H9 (cell line): ENCODE results near the gene DNM1. TPM values are rescaled to one million over a fixed set of nuclear protein-coding genes. Genes with fewer than 3 reads are reported as not detected.

Experiments used
- DNase-seq: peaks from one replicate; pipeline ENCODE4 v3.0.0-alpha.2; 2017
- H2AFZ ChIP-seq: one replicate; pipeline ENCODE4 v1.6.1; 2013; ENCODE audit warnings: mild to moderate bottlenecking, low read length, control low read depth, moderate library complexity
- H2AK5ac ChIP-seq: 2 replicates; pipeline ENCODE4 v1.6.1; 2013; ENCODE audit warnings: low read length, control low read depth, mixed read lengths; ENCODE audit not compliant: insufficient read length
- H2BK120ac ChIP-seq: one replicate; pipeline ENCODE4 v1.6.1; 2013; ENCODE audit warnings: low read depth, mild to moderate bottlenecking, low read length, control low read depth, inconsistent platforms; ENCODE audit not compliant: poor library complexity, severe bottlenecking
- H2BK12ac ChIP-seq: 2 replicates; pipeline ENCODE4 v1.6.1; 2013; ENCODE audit warnings: low read length, control low read depth, mixed read lengths, low read depth; ENCODE audit not compliant: insufficient read length
- H2BK15ac ChIP-seq: 2 replicates; pipeline ENCODE4 v1.6.1; 2013; ENCODE audit warnings: low read depth, low read length, control low read depth
- H2BK20ac ChIP-seq: one replicate; pipeline ENCODE4 v1.6.1; 2013; ENCODE audit warnings: low read depth, mild to moderate bottlenecking, low read length, control low read depth, inconsistent platforms; ENCODE audit not compliant: poor library complexity, severe bottlenecking
- H2BK5ac ChIP-seq: 2 replicates; pipeline ENCODE4 v1.6.1; 2013; ENCODE audit warnings: low read length, control low read depth, mixed read lengths; ENCODE audit not compliant: insufficient read length
- H3K14ac ChIP-seq: 2 replicates; pipeline ENCODE4 v1.6.1; 2013; ENCODE audit warnings: low read length, control low read depth; ENCODE audit not compliant: insufficient read depth
- H3K18ac ChIP-seq: 2 replicates; pipeline ENCODE4 v1.6.1; 2013; ENCODE audit warnings: low read depth, mild to moderate bottlenecking, mixed read lengths, low read length, control low read depth; ENCODE audit not compliant: insufficient read length
- H3K23ac ChIP-seq: 2 replicates; pipeline ENCODE4 v1.6.1; 2013; ENCODE audit warnings: low read length, control low read depth, mixed read lengths, low read depth; ENCODE audit not compliant: insufficient read length
- H3K23me2 ChIP-seq: 2 replicates; pipeline ENCODE4 v1.6.1; 2013; ENCODE audit warnings: low read depth, mild to moderate bottlenecking, mixed read lengths, low read length, control low read depth; ENCODE audit not compliant: insufficient read length, poor library complexity, severe bottlenecking
- H3K27ac ChIP-seq: 2 replicates; pipeline ENCODE4 v1.5.1; 2013; ENCODE audit warnings: low read length, control low read depth, mixed read lengths, low read depth; ENCODE audit not compliant: insufficient read length
- H3K27me3 ChIP-seq: 2 replicates; pipeline ENCODE4 v1.6.1; 2013; ENCODE audit warnings: low read length, control low read depth, inconsistent platforms; ENCODE audit not compliant: insufficient read depth
- H3K4ac ChIP-seq: 2 replicates; pipeline ENCODE4 v1.6.1; 2013; ENCODE audit warnings: low read depth, mild to moderate bottlenecking, control low read depth, inconsistent platforms, low read length, moderate library complexity
- H3K4me1 ChIP-seq: 2 replicates; pipeline ENCODE4 v1.6.1; 2013; ENCODE audit warnings: low read length, control low read depth, inconsistent platforms; ENCODE audit not compliant: insufficient read depth
- H3K4me2 ChIP-seq: 2 replicates; pipeline ENCODE4 v1.6.1; 2013; ENCODE audit warnings: low read length, control low read depth, mixed read lengths; ENCODE audit not compliant: insufficient read length, insufficient read depth
- H3K56ac ChIP-seq: 2 replicates; pipeline ENCODE4 v1.6.1; 2013; ENCODE audit warnings: low read depth, mild to moderate bottlenecking, mixed read lengths, low read length, control low read depth; ENCODE audit not compliant: insufficient read length
- H3K79me1 ChIP-seq: 2 replicates; pipeline ENCODE4 v1.6.1; 2013; ENCODE audit warnings: low read depth, mild to moderate bottlenecking, moderate library complexity, low read length, control low read depth, inconsistent platforms; ENCODE audit not compliant: insufficient read depth, poor library complexity, severe bottlenecking
- H3K79me2 ChIP-seq: 2 replicates; pipeline ENCODE4 v1.6.1; 2013; ENCODE audit warnings: low read length, control low read depth, inconsistent platforms; ENCODE audit not compliant: insufficient read depth
- H3K9ac ChIP-seq: 2 replicates; pipeline ENCODE4 v1.6.1; 2013; ENCODE audit warnings: low read length, control low read depth, mixed read lengths; ENCODE audit not compliant: insufficient read length; ENCODE audit errors: extremely low read depth
- H3K9me3 ChIP-seq: one replicate; pipeline ENCODE4 v1.6.1; 2013; ENCODE audit warnings: low read depth, low read length, inconsistent platforms; ENCODE audit not compliant: control insufficient read depth
- H3T11ph ChIP-seq: one replicate; pipeline ENCODE4 v1.6.1; 2013; ENCODE audit warnings: mild to moderate bottlenecking, low read length, control low read depth, inconsistent platforms
- H4K20me1 ChIP-seq: one replicate; pipeline ENCODE4 v1.6.1; 2013; ENCODE audit not compliant: control insufficient read depth, insufficient read length, insufficient read depth
- H4K5ac ChIP-seq: 2 replicates; pipeline ENCODE4 v1.6.1; 2013; ENCODE audit warnings: low read depth, mild to moderate bottlenecking, mixed read lengths, low read length, control low read depth; ENCODE audit not compliant: insufficient read length
- H4K8ac ChIP-seq: replicated peaks from 2 replicates; pipeline ENCODE4 v1.6.1; 2013; ENCODE audit warnings: low read length, control low read depth, mixed read lengths, low read depth; ENCODE audit not compliant: insufficient read length
- H4K91ac ChIP-seq: 2 replicates; pipeline ENCODE4 v1.6.1; 2013; ENCODE audit warnings: low read depth, mild to moderate bottlenecking, moderate library complexity, mixed read lengths, low read length, control low read depth; ENCODE audit not compliant: insufficient read length
- H3K27ac Mint-ChIP-seq, 3 experiments: 2 replicates in 2 of 3; 3 replicates in 1 of 3; pipeline ENCODE4 v1.8.0; 2020 to 2021; ENCODE audit warnings: mixed read lengths in 3 of 3, mild to moderate bottlenecking in 1 of 3, moderate library complexity in 1 of 3
- H3K27me3 Mint-ChIP-seq: 2 replicates; pipeline ENCODE4 v1.8.0; 2021; ENCODE audit warnings: low read depth, mild to moderate bottlenecking, moderate library complexity, mixed read lengths
- H3K36me3 Mint-ChIP-seq, 3 experiments: 2 replicates in 2 of 3; 3 replicates in 1 of 3; pipeline ENCODE4 v1.8.0; 2020 to 2021; ENCODE audit warnings: low read depth in 3 of 3, mixed read lengths in 3 of 3; ENCODE audit not compliant: insufficient read depth in 1 of 3
- H3K4me1 Mint-ChIP-seq, 2 experiments: 2 replicates each; pipeline ENCODE4 v1.8.0; 2020; ENCODE audit warnings: mixed read lengths in 2 of 2
- H3K4me3 Mint-ChIP-seq, 2 experiments: 2 replicates in 1 of 2; 3 replicates in 1 of 2; pipeline ENCODE4 v1.8.0; 2020 to 2021; ENCODE audit warnings: mild to moderate bottlenecking in 2 of 2, mixed read lengths in 2 of 2, moderate library complexity in 1 of 2
- H3K9me3 Mint-ChIP-seq, 2 experiments: 2 replicates in 1 of 2; 3 replicates in 1 of 2; pipeline ENCODE4 v1.8.0; 2020; ENCODE audit warnings: mild to moderate bottlenecking in 2 of 2, mixed read lengths in 2 of 2, moderate library complexity in 1 of 2
- WGBS: extraction: QIAGEN DNeasy Blood & Tissue Kit; methylation state at CpG from one replicate; pipeline ENCODE4 v1.1.7; 2013; ENCODE audit warnings: missing lambda C conversion rate, low lambda C conversion rate, mixed read lengths; ENCODE audit not compliant: insufficient read length; ENCODE audit errors: extremely low coverage; 5-methylcytosine and 5-hydroxymethylcytosine counted together
- total RNA-seq: library from RNA; stranded (reverse); gene quantifications from 2 replicates; pipeline ENCODE4 v1.2.1, GENCODE V29; 2021
- TF ChIP-seq, protein P1 (sequence below): fragments of 200-600 bp; sonication (generic); conservative IDR thresholded peaks from 3 replicates; pipeline ENCODE4 v1.8.0; 2021; ENCODE audit warnings: antibody characterized with exemption, mild to moderate bottlenecking

DNM1 gene
- total RNA-seq, 1 experiment from 2014 or later, result 58.0 TPM

- H3K14ac ChIP-seq, result no peak overlapping the region
- no CpG with 5 or more reads among the region's 8 CpGs for WGBS
- H4K20me1 ChIP-seq, result no peaks in the 10 kb centered on the region
- H4K8ac ChIP-seq, result no peak overlapping the region
- H2BK5ac ChIP-seq, result no peak overlapping the region
- H3K27me3 ChIP-seq, result no peaks in the 10 kb centered on the region
- no peak overlapping the region for H3K56ac ChIP-seq
- H2AK5ac ChIP-seq, result no peak overlapping the region
- no peaks in the 10 kb centered on the region for H3K9me3 ChIP-seq
- no peak overlapping the region for H3K23ac ChIP-seq
- H3K4me3 Mint-ChIP-seq, result peak overlapping the region in 1 of 2 experiments; percentile 88; a peak in 3 of 5 replicates
- peaks cover 10 to 16% of the 10 kb centered on the region in 2 experiments for H3K4me1 Mint-ChIP-seq
- no peak overlapping the region for H3T11ph ChIP-seq
- H3K9me3 Mint-ChIP-seq, result peaks cover 0 to 4% of the 10 kb centered on the region in 2 experiments; a peak in 1 of 5 replicates
- no peaks in the 10 kb centered on the region; the same call in 1 of the 2 replicates for H3K4me1 ChIP-seq
- H3K23me2 ChIP-seq, result peaks cover 13% of the 10 kb centered on the region
- H4K91ac ChIP-seq, result no peak overlapping the region
- no peak overlapping the region for H3K27ac Mint-ChIP-seq
- no peaks in the 10 kb centered on the region; the same call in 1 of the 2 replicates for H3K27me3 Mint-ChIP-seq
- no peak overlapping the region for H2AFZ ChIP-seq
- peaks cover 6 to 26% (median 18%) of the 10 kb centered on the region in 3 experiments; a peak in 5 of 7 replicates for H3K36me3 Mint-ChIP-seq
- H3K79me2 ChIP-seq, result no peaks in the 10 kb centered on the region
- no peak overlapping the region for H2BK120ac ChIP-seq
- no peaks in the 10 kb centered on the region for H3K79me1 ChIP-seq
- no peak overlapping the region for H3K4ac ChIP-seq
- H2BK20ac ChIP-seq, result no peak overlapping the region
- no peak overlapping the region for H3K27ac ChIP-seq
- no peak overlapping the region for H3K9ac ChIP-seq
- no peak overlapping the region for H4K5ac ChIP-seq
- H2BK12ac ChIP-seq, result no peak overlapping the region
- no peak overlapping the region for H2BK15ac ChIP-seq
- no peak for DNase-seq
- TF ChIP-seq, protein P1, sequence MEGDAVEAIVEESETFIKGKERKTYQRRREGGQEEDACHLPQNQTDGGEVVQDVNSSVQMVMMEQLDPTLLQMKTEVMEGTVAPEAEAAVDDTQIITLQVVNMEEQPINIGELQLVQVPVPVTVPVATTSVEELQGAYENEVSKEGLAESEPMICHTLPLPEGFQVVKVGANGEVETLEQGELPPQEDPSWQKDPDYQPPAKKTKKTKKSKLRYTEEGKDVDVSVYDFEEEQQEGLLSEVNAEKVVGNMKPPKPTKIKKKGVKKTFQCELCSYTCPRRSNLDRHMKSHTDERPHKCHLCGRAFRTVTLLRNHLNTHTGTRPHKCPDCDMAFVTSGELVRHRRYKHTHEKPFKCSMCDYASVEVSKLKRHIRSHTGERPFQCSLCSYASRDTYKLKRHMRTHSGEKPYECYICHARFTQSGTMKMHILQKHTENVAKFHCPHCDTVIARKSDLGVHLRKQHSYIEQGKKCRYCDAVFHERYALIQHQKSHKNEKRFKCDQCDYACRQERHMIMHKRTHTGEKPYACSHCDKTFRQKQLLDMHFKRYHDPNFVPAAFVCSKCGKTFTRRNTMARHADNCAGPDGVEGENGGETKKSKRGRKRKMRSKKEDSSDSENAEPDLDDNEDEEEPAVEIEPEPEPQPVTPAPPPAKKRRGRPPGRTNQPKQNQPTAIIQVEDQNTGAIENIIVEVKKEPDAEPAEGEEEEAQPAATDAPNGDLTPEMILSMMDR, result no peak
- H3K18ac ChIP-seq, result no peak overlapping the region
- no peak overlapping the region for H3K4me2 ChIP-seq
Observed at GRCh38 chr9:128274245-128274644, 71.1 kb downstream of the DNM1 start.
